GM20431 (cell line): Measurements from ENCODE around the gene LLCFC1.

Experiments used
- in situ Hi-C: fragments of 300-500 bp; cut with MseI, MboI; formaldehyde crosslinking; loops from one replicate; pipeline ENCODE4 v1.15.0; 2020; ENCODE audit warnings: low sequenced_read_pairs; ENCODE audit not compliant: unreplicated experiment

Gene LLCFC1

DNA sequence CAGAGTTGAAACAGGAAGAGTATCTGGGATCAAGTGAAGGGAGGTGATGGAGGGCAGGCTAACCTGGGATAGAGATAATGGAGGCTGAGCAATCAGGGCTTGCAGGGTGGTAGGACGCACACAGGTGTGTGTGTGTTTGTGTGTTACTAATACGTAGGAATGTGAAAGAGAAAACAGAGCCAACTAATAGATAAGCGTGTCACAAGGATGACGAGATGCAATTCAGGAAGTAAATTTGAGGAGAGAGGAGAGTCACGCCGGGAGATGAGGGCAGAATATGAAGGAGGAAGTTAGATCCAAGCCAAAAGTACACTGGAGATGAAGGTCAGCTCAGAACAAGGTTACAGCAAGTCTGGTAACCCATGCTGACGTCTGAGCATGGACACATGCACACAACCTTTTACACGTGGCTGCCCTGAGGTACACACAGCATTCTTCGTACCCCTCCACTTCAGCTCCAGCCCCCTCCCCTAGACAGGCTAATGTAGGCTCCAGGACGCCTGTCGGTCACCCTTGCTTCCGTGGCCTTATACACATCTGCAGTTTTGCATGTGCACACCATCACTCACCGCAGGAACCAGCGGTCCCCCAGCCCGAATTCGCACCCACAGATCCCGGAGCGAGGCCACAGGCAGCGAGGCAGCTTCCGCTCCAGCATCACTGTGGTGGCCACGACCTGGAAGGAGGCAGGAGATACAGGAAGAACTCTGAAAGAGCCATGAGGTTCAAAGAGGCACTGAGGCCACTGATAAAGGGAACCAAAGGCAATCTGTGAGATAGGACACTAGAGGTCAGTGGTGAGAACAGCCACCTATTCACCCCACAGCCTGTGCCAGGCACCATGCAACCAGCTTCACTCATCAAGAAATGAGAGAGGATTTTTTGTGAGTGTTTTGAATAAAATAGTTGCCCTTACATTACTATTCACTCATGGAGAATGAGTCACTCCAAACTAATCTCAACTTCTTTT lies 30.1 kb upstream of the LLCFC1 start:
- in situ Hi-C loops, result no loop called here

GRCh38 chr7:142910031-142910433 lies 29.3 kb upstream of the LLCFC1 start:
- in situ Hi-C loops, result no loop called here

DNA sequence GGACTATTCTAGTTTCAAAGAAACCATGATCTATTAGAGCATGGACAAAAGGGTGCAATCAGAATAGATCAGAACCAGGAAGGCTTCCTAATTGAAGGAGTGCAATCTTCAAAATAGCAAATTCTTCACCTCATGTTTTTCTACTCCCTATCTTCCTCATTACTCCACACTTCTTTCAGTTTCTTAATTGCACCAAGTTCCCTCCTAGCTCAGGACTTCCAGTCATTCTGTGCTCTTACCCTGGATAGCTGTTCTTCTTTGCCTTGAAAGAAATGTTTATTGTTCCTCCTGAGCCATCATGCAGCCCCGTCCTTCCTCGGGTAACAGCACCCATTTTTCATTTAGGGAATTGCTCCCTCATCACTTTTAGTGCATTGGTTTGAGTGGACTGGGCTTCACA lies 28.8 kb upstream of the LLCFC1 start:
- in situ Hi-C loops, result no loop called here

GRCh38 chr7:142913051-142913450 lies 26.2 kb upstream of the LLCFC1 start:
- in situ Hi-C loops, result no loop called here

- in situ Hi-C loops, result no loop called here
Observed at GRCh38 chr7:142913566-142913965, 25.7 kb upstream of the LLCFC1 start.

- in situ Hi-C loops, result no loop called here
Observed at GRCh38 chr7:142914121-142914520, 25.2 kb upstream of the LLCFC1 start.

DNA sequence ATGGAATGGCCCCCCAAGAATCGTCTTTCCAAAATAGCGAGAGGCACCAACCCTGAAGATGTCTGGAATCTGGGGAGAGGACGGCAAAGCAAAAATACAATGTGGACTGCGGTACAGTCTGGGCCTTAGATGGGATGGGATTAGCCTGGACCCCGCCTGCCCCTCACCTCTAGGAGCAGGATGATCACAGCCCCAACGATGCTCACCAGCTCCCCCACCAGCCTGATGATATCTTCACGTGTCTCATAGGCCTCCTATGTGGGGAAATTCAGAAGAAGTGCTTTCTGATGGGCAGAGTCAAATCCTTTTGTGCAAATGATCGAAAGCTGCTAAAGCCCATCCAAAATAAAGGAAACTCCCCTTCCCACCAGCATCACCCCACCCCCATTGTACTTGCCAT lies 24.0 kb upstream of the LLCFC1 start:
- in situ Hi-C loops, result no loop called here

DNA sequence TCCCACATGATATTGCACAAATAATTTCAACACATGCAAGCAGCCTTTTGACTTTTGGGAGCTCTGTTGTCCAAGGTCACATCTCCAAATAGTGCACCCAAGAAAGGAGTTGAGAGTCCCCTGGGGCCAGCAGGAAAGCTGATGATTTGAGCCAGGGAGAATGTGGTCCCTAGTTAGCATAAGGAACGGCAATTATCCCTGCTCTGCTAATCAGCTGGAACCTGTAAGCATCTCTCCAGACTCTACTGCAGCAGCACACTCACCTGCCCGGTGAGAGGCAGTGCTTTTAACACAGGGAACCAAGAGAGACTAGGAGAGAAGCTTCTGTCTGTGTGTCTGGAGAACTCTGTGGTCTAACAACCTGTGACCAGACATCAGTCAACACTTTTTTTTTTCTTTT lies 22.8 kb upstream of the LLCFC1 start:
- in situ Hi-C loops, result no loop called here

GRCh38 chr7:142917447-142917846 lies 21.8 kb upstream of the LLCFC1 start:
- in situ Hi-C loops, result no loop called here

GRCh38 chr7:142918901-142919300 lies 20.4 kb upstream of the LLCFC1 start:
- in situ Hi-C loops, result no loop called here

DNA sequence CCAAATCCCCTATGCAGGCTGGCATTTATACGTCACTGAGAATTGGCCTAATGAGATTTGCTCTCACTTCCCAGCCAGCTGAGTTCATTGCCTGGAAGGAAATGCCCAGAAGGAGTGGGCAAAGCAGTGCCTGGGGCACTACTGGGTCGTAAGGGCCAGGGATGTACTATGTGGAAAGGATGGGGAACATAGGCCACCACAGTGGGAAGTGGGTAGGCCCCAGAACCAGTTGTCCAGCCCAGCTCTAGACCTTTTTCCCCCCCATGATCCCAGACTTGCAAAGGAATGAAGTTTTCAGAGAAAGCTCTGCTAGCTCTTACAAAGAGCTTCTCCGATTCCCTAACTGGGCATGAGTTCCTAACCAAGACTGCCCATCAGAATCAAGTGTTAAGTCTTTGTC lies 19.6 kb upstream of the LLCFC1 start:
- in situ Hi-C loops, result no loop called here

DNA sequence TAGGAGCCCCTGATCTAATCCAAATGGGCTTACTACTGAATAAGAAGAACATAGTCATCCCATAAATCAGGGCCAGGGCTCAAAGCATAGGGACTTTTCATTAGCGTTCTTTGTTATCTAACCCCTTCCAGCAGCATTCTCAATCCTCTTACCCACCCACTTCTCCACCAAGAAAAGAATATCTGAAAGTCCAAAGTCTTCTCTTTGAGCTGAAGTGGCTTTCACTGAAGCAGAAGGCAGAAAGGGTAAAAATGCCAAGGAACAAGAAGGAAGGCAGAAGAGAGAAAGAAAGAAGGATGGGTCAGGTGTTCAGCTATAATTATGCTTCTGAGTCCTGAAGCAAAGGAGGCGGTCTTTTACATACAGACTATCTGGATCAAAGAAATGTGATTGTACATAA lies 15.9 kb upstream of the LLCFC1 start:
- in situ Hi-C loops, result no loop called here

DNA sequence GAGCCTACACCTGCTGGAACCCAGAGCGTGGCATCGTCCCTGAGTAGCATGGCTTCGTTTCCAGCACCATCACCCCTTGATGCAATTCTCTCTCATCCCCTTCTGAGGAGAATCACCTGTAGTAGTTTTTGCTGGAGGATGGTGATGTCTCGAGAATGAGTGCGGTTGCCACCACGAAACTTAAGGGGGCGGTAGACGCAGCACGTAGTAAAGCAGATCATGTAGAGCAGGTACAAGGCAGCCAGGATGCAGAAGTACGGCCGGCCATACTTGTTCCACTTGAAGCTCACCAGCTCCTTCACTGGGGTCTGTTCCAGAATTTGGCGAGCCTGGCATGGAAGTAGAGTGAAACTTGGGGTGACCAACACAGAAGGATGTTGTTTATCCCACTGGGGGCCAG lies 13.9 kb upstream of the LLCFC1 start:
- in situ Hi-C loops, result no loop called here

DNA sequence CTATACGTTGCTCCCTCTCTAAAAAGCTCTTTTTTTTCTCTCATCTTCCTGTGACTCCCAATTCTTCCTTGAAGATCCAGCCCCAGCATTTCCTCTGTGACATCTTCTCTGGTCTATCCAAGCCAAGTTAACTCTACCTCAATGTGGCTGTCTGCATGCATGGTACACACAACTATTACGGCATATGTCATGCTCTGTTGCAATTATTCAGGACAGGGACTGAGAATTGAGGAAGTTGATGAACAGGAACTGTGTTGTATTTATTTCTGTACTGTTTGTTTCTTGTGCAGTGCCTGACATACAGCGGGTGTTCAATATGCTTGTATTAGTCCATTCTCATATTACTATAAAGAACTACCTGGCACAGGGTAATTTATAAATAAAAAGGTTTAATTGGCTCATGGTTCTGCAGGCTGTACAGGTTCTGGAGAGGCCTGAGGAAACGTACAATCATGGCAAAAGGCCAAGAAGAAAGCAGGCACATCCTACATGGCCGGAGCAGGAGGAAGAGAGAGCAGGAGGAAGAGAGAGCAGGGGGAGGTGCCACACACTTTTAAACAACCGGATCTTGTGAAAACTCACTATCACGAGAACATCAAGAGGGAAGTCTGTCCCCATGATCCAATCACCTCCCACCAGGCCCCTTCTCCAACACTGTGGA lies 12.1 kb upstream of the LLCFC1 start:
- in situ Hi-C loops, result no loop called here

- in situ Hi-C loops, result no loop called here
Observed at GRCh38 chr7:142927949-142928348, 11.3 kb upstream of the LLCFC1 start.

DNA sequence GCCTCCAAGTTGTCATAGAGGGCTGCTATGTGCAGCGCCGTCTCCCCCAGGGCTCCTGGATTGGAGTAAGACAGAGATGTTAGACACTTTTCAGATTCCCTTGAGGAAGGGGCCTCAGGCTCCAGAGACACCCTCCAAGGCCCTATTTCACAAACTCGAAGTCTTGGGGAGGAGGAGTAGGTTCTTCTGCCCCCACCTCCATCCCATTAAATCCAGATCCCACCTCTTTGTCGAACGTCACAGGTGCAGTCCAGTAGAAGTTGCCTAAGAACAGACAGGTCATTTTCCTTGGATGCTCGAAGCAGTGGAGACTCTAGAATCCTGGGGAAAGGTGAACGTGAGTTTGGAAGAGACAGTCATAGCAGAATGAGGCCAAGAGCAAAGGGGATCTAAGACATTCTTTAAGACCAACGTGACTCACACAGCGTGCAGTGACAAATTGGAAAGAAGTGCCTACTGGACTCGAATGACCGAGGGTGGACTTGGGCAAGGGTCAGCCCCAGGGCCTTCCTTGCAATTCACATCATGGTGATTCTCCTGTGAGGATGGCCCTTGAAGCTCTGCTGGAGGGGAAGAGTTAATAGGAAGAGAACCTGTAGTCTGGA lies 9.1 kb upstream of the LLCFC1 start:
- in situ Hi-C loops, result no loop called here

GRCh38 chr7:142932386-142933091 lies 6.7 kb upstream of the LLCFC1 start:
- in situ Hi-C loops, result no loop called here

- in situ Hi-C loops, result no loop called here
Observed at GRCh38 chr7:142933092-142933475, 6.2 kb upstream of the LLCFC1 start.

DNA sequence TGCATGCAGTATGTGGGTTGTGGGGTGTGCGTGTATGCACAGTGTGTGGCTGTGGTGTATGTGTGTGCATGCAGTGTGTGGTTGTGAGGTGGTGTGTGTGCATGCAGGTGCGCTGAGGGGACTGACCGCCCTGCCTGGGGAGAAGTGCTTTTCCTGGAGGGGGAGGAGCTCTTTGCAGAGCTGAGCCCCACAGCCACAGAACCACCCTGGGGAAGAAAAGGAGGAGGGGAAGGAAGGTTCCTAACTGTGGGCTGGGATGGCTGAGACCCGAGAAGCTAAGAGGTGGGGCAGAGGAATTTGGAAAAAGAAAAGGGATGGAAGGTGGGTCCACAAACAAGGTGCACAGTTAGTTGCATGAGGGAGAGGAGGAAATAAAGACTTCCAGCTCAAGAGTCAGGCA lies 5.7 kb upstream of the LLCFC1 start, which contains the start of gene TRPV5:
TRPV5 (minus strand) TSS at position 123 of the 400 bp plus-strand sequence. CDS start 287 bp downstream, outside the sequence.
- in situ Hi-C loops, result no loop called here

DNA sequence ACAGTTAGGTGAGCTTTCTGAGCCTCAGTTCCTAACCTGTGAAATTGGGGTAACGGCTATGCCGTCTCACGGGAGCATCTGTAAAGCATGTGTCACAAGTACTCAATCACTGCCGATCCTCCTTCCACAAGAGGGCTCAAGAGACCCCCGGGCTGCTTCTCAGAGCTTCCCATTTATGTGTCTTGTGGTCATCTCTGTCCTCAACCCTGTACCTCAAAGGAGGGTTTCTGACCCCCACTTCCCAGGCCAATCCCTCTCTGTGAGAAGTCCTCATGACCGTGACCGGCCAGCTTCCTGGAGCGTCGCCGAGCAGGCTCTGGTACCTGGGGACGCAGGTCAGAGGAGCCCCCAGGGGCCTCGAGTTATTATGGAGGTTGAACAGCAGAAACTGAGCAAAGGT lies 5.2 kb upstream of the LLCFC1 start:
- in situ Hi-C loops, result no loop called here
